Endothelial cell of umbilical vein (primary cell): ENCODE data around the gene ARHGEF12. TPM values are rescaled to one million over a fixed set of nuclear protein-coding genes. Genes with fewer than 3 reads are reported as not detected.

Source experiments
- BruUV-seq: library from RNA; stranded (reverse); fragments of 400-500 nt; replicated peaks from 2 replicates; lab custom pipeline; 2021; lab: Mats Ljungman, UMichigan
- CTCF ChIA-PET: fragments of 300-600, 350-600 bp; sonication (Branson Sonifier 250); formaldehyde crosslinking; loops from one replicate; lab custom pipeline; 2021; ENCODE audit warnings: antibody characterized with exemption, inconsistent platforms; lab: Charles Lee
- POLR2A ChIA-PET: fragments of 300-600, 350-600 bp; sonication (Branson Sonifier 250); formaldehyde crosslinking; loops from one replicate; lab custom pipeline; 2021; ENCODE audit warnings: antibody characterized with exemption, inconsistent platforms; lab: Charles Lee
- DNase-seq: peaks from one replicate; pipeline ENCODE4 v3.0.0-alpha.2; 2011; ENCODE audit warnings: low read depth, low spot score
- FAIRE-seq: peaks from 2 replicates; lab custom pipeline; 2011; peaks lifted over from hg19 to GRCh38; lab: Jason Lieb, UNC
- H2AFZ ChIP-seq: 2 replicates; pipeline ENCODE4 v1.6.0; 2012; ENCODE audit warnings: low read depth, low read length, control low read depth, inconsistent platforms
- H3K27ac ChIP-seq: 2 replicates; pipeline ENCODE4 v1.5.1; 2011; ENCODE audit warnings: low read depth, mild to moderate bottlenecking, control low read depth, low read length, moderate library complexity; ENCODE audit not compliant: insufficient read depth
- H3K27me3 ChIP-seq, 2 experiments: 2 replicates each; pipeline versions ENCODE4 v1.6.0 to v1.6.1; 2011; ENCODE audit warnings: low read length in 2 of 2, mixed read lengths in 1 of 2; ENCODE audit not compliant: control insufficient read depth in 2 of 2, insufficient read depth in 2 of 2
- H3K36me3 ChIP-seq, 2 experiments: 2 replicates in 1 of 2; 3 replicates in 1 of 2; pipeline ENCODE4 v1.5.1; 2011; ENCODE audit warnings: low read length in 2 of 2, mild to moderate bottlenecking in 1 of 2, moderate library complexity in 1 of 2; ENCODE audit not compliant: control insufficient read depth in 2 of 2, insufficient read depth in 2 of 2; ENCODE audit errors: extremely low read depth in 1 of 2
- H3K4me1 ChIP-seq: 3 replicates; pipeline ENCODE4 v1.5.1; 2011; ENCODE audit warnings: mild to moderate bottlenecking, low read length; ENCODE audit not compliant: control insufficient read depth, insufficient read depth; ENCODE audit errors: extremely low read depth
- H3K4me2 ChIP-seq: 2 replicates; pipeline ENCODE4 v1.6.1; 2011; ENCODE audit warnings: low read length, control low read depth, mixed read lengths; ENCODE audit not compliant: insufficient read depth
- H3K4me3 ChIP-seq, 3 experiments: fragments of 200-600 bp in 1 of 3; sonication (generic), shearing (Covaris generic) in 1 of 3; replicated peaks in 1 of 3; 2 replicates each; pipeline ENCODE4 v1.5.1; 2011 to 2016; ENCODE audit warnings: control low read depth in 3 of 3, low read length in 3 of 3, mild to moderate bottlenecking in 2 of 3, inconsistent platforms in 1 of 3, low read depth in 1 of 3, moderate library complexity in 1 of 3; ENCODE audit not compliant: insufficient read depth in 1 of 3
- H3K79me2 ChIP-seq: 2 replicates; pipeline ENCODE4 v1.6.0; 2012; ENCODE audit warnings: low read length, inconsistent platforms; ENCODE audit not compliant: control insufficient read depth, insufficient read depth
- H3K9ac ChIP-seq: replicated peaks from 2 replicates; pipeline ENCODE3; 2011; ENCODE audit warnings: low read length, control low read depth; ENCODE audit not compliant: insufficient read depth; ENCODE audit errors: extremely low read depth
- H3K9me1 ChIP-seq: replicated peaks from 3 replicates; pipeline ENCODE4 v1.6.0; 2011; ENCODE audit warnings: mild to moderate bottlenecking, low read length; ENCODE audit not compliant: control insufficient read depth, insufficient read depth; ENCODE audit errors: extremely low read depth
- H3K9me3 ChIP-seq: replicated peaks from 2 replicates; pipeline ENCODE4 v1.5.1; 2012; ENCODE audit warnings: low read length, inconsistent platforms; ENCODE audit not compliant: control insufficient read depth, insufficient read depth
- H4K20me1 ChIP-seq: replicated peaks from 2 replicates; pipeline ENCODE3; 2011; ENCODE audit warnings: mild to moderate bottlenecking, low read length; ENCODE audit not compliant: control insufficient read depth, insufficient read depth; ENCODE audit errors: extremely low read depth
- EZH2 ChIP-seq: IDR thresholded peaks from 2 replicates; pipeline ENCODE4 v1.6.1; 2012; ENCODE audit warnings: borderline replicate concordance, low read depth, mild to moderate bottlenecking, moderate library complexity, low read length, inconsistent platforms; ENCODE audit not compliant: severe bottlenecking
- GATA2 ChIP-seq: IDR thresholded peaks from 2 replicates; pipeline ENCODE4 v1.7.0; 2011; ENCODE audit warnings: low read depth, mild to moderate bottlenecking, moderate library complexity, mixed read lengths, low read length; ENCODE audit not compliant: insufficient read length, insufficient read depth
- MAX ChIP-seq: IDR thresholded peaks from 2 replicates; pipeline ENCODE4 v1.6.1; 2011; ENCODE audit not compliant: insufficient read depth, insufficient read length
- MYC ChIP-seq: IDR thresholded peaks from one replicate; pipeline ENCODE4 v1.6.1; 2011; ENCODE audit warnings: mild to moderate bottlenecking, low read depth, low read length
- POLR2A ChIP-seq: IDR thresholded peaks from 2 replicates; pipeline ENCODE4 v1.6.1; 2012; ENCODE audit warnings: low read depth, mild to moderate bottlenecking, control low read depth, low read length
- dilution Hi-C: fragments of 300-500 bp; cut with MboI; formaldehyde crosslinking; loops from one replicate; pipeline ENCODE4 v1.15.0; 2019; ENCODE audit warnings: low sequenced_read_pairs; ENCODE audit not compliant: extremely low pct_ligation_motif_present
- intact Hi-C: fragments of 100-400 bp; cut with micrococcal nuclease; formaldehyde crosslinking; loops from one replicate; pipeline ENCODE4 v1.10.0; 2022
- polyA plus RNA-seq, 4 experiments: library from polyadenylated mRNA; depleted of rRNA in 3 of 4; stranded (reverse) in 3 of 4; unstranded in 1 of 4; fragments of >200 nt; gene quantifications; 2 replicates each; pipeline versions ENCODE4 v1.2.1 to v1.2.3, GENCODE V29; 2011 to 2012; ENCODE audit warnings: missing spikeins in 1 of 4
- total RNA-seq: library from RNA; stranded (reverse); gene quantifications from 2 replicates; pipeline ENCODE4 v1.2.3, GENCODE V29; 2021
- TF ChIP-seq, protein P1 (sequence below), 2 donors: IDR thresholded peaks; 1 replicate in 1 of 2; 2 replicates in 1 of 2; pipeline ENCODE4 v1.5.1; 2011; ENCODE audit warnings: low read length in 2 of 2, mild to moderate bottlenecking in 2 of 2, moderate library complexity in 2 of 2, control low read depth in 1 of 2, inconsistent platforms in 1 of 2, low read depth in 1 of 2; ENCODE audit not compliant: insufficient read depth in 1 of 2; ENCODE audit errors: extremely low read depth in 1 of 2

ARHGEF12 gene
- total and polyA plus RNA-seq, 2 donors (not counting 3 experiments of a cell fraction or from before 2014, with no cell fraction given), result 20.9 to 125 TPM

DNA sequence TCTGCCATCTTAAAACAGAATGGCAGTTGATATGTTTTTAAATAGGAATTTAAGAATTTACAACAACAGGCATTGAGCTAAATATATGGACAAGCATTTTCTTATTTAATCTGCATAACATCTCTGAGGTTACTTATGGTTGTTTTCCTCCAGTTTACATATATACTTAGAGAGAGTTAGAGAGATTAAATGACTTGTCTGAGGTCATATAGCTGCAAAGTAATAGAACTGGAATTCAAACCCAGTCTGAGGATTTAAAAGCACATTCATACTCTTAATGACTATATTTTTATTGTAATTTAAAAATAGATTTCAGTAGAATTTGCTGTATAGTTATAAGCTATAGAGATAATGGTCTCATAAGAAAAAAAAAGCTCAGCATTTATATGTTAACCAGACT is 93.9 kb downstream of the ARHGEF12 start:
- Histone ChIP-seq H3K9ac (no peak overlapping the region), H3K4me3 (no peak overlapping the region), H3K4me2 (no peak overlapping the region), H4K20me1 (no peaks in the 10 kb centered on the region), H3K27me3 (no peaks in the 10 kb centered on the region), H3K27ac (no peak overlapping the region), H3K9me3 (no peaks in the 10 kb centered on the region), H2AFZ (no peak overlapping the region), H3K9me1 (no peaks in the 10 kb centered on the region), H3K36me3 (peaks cover 0 to 7% of the 10 kb centered on the region in 2 experiments), H3K79me2 (peaks cover 5% of the 10 kb centered on the region), H3K4me1 (peaks cover 20% of the 10 kb centered on the region)
- no peak for TF ChIP-seq GATA2
- TF ChIP-seq MAX, result no peak
- no peak for TF ChIP-seq MYC
- TF ChIP-seq, protein P1, sequence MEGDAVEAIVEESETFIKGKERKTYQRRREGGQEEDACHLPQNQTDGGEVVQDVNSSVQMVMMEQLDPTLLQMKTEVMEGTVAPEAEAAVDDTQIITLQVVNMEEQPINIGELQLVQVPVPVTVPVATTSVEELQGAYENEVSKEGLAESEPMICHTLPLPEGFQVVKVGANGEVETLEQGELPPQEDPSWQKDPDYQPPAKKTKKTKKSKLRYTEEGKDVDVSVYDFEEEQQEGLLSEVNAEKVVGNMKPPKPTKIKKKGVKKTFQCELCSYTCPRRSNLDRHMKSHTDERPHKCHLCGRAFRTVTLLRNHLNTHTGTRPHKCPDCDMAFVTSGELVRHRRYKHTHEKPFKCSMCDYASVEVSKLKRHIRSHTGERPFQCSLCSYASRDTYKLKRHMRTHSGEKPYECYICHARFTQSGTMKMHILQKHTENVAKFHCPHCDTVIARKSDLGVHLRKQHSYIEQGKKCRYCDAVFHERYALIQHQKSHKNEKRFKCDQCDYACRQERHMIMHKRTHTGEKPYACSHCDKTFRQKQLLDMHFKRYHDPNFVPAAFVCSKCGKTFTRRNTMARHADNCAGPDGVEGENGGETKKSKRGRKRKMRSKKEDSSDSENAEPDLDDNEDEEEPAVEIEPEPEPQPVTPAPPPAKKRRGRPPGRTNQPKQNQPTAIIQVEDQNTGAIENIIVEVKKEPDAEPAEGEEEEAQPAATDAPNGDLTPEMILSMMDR (IDR thresholded peaks at IDR 0.05; ENCODE audit: extremely low read depth in 1 of 2, insufficient read depth in 1 of 2, low read depth in 1 of 2, low read length in 2 of 2), result no peak
- TF ChIP-seq EZH2, result no peak
- TF ChIP-seq POLR2A, result no peak
- no peak for DNase-seq
- ChIA-PET POLR2A (no interaction called here), CTCF (interaction anchor here (0.8 to 5.0 kb wide), 4 partner anchors 10 to 127 kb away, joined by 3 to 27 read pairs (median 4); partner anchors contain the start of gene ARHGEF12)
- BruUV-seq, result no TSS peak
- intact Hi-C loops (no loop called here), dilution Hi-C loops (no loop called here)
- no peak for FAIRE-seq
